Astrocyte (in vitro differentiated cells and primary cell): ENCODE results near the gene S1PR3. TPM values are rescaled to one million over a fixed set of nuclear protein-coding genes. Genes with fewer than 3 reads are reported as not detected.
A peak's percentile ranks its signal among the peaks of the same experiment; 100 is the strongest.

Experiments
- DNase-seq: peaks from one replicate; pipeline ENCODE4 v3.0.0-alpha.2; 2010; ENCODE audit warnings: low read depth
- FAIRE-seq: peaks from 2 replicates; lab custom pipeline; 2011; peaks lifted over from hg19 to GRCh38; lab: Jason Lieb, UNC
- H2AFZ ChIP-seq: 2 replicates; pipeline ENCODE4 v1.6.0; 2012; ENCODE audit warnings: low read depth, low read length, inconsistent platforms
- H3K27ac ChIP-seq: 2 replicates; pipeline ENCODE4 v1.5.1; 2011; ENCODE audit warnings: low read depth, low read length, inconsistent platforms
- H3K27me3 ChIP-seq: 2 replicates; pipeline ENCODE4 v1.6.0; 2011; ENCODE audit warnings: low read length, inconsistent platforms; ENCODE audit not compliant: insufficient read depth
- H3K36me3 ChIP-seq: 2 replicates; pipeline ENCODE4 v1.5.1; 2011; ENCODE audit warnings: low read length, inconsistent platforms; ENCODE audit not compliant: insufficient read depth
- H3K4me1 ChIP-seq: 2 replicates; pipeline ENCODE4 v1.5.1; 2011; ENCODE audit warnings: low read length, inconsistent platforms; ENCODE audit not compliant: insufficient read depth
- H3K4me2 ChIP-seq: 2 replicates; pipeline ENCODE4 v1.6.0; 2012; ENCODE audit warnings: low read length, inconsistent platforms
- H3K4me3 ChIP-seq: 2 replicates; pipeline ENCODE4 v1.5.1; 2011; ENCODE audit warnings: low read depth, mild to moderate bottlenecking, low read length, inconsistent platforms; ENCODE audit not compliant: insufficient read depth
- H3K79me2 ChIP-seq: 2 replicates; pipeline ENCODE4 v1.6.0; 2012; ENCODE audit warnings: mild to moderate bottlenecking, low read length, inconsistent platforms; ENCODE audit not compliant: insufficient read depth
- H3K9ac ChIP-seq: 2 replicates; pipeline ENCODE4 v1.6.0; 2012; ENCODE audit warnings: mild to moderate bottlenecking, low read length, inconsistent platforms
- H3K9me3 ChIP-seq: 2 replicates; pipeline ENCODE4 v1.5.1; 2012; ENCODE audit warnings: low read depth, mild to moderate bottlenecking, low read length, inconsistent platforms; ENCODE audit not compliant: insufficient read depth
- H4K20me1 ChIP-seq: 2 replicates; pipeline ENCODE4 v1.6.0; 2012; ENCODE audit warnings: low read length, inconsistent platforms; ENCODE audit not compliant: insufficient read depth
- H3K27ac Mint-ChIP-seq: one replicate; pipeline ENCODE4 v1.8.0; 2021; ENCODE audit warnings: mild to moderate bottlenecking, mixed read lengths; ENCODE audit not compliant: unreplicated experiment
- H3K27me3 Mint-ChIP-seq: one replicate; pipeline ENCODE4 v1.8.0; 2021; ENCODE audit warnings: low read depth, mixed read lengths; ENCODE audit not compliant: unreplicated experiment
- H3K36me3 Mint-ChIP-seq: one replicate; pipeline ENCODE4 v1.8.0; 2021; ENCODE audit warnings: low read depth, mixed read lengths; ENCODE audit not compliant: unreplicated experiment
- H3K4me1 Mint-ChIP-seq: one replicate; pipeline ENCODE4 v1.8.0; 2021; ENCODE audit warnings: low read depth, mixed read lengths; ENCODE audit not compliant: unreplicated experiment
- H3K4me3 Mint-ChIP-seq: one replicate; pipeline ENCODE4 v1.8.0; 2021; ENCODE audit warnings: mild to moderate bottlenecking, moderate library complexity, mixed read lengths; ENCODE audit not compliant: unreplicated experiment
- H3K9me3 Mint-ChIP-seq: one replicate; pipeline ENCODE4 v1.8.0; 2021; ENCODE audit warnings: mild to moderate bottlenecking, mixed read lengths; ENCODE audit not compliant: unreplicated experiment
- EZH2 ChIP-seq: IDR thresholded peaks from 2 replicates; pipeline ENCODE4 v1.6.1; 2012; ENCODE audit warnings: mild to moderate bottlenecking, low read length, inconsistent platforms; ENCODE audit not compliant: insufficient read depth
- total RNA-seq: library from RNA; stranded (reverse); gene quantifications from 2 replicates; pipeline ENCODE4 v1.2.1, GENCODE V29; 2021
- TF ChIP-seq, protein P1 (sequence below): IDR thresholded peaks from 2 replicates; pipeline ENCODE4 v1.5.1; 2011; ENCODE audit warnings: low read depth, mild to moderate bottlenecking, inconsistent platforms, low read length, moderate library complexity; ENCODE audit not compliant: insufficient read depth

S1PR3 gene
- total RNA-seq, 1 donor from 2014 or later = 24.6 TPM

DNA sequence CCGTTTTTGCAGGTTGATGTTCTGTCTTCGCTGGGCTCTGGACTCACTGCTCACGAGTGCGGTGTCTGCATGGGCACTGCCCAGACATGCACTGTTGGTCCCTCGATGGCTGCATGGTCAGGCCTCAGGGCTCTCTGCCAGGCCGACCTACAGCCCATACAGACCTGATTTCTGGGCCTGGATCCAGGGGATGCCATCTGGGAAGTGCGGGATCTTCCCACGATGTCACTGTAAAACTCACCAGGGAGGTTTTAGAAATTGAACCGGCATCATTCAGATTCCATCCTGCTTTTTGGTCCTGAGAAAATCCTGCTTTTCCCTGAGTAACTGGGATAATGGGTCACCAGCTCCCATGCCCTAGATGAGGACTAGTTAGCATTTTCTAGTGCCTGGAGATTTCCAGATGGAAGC lies 9.1 kb downstream of the S1PR3 start:
- no peaks in the 10 kb centered on the region for H3K27me3 ChIP-seq
- H3K4me3 ChIP-seq = no peak overlapping the region
- H3K9ac ChIP-seq = peak overlapping the region; percentile 52
- H3K36me3 ChIP-seq = peaks cover 35% of the 10 kb centered on the region
- Mint-ChIP-seq H3K36me3 (peaks cover 13% of the 10 kb centered on the region), H3K4me3 (no peak overlapping the region), H3K27me3 (no peaks in the 10 kb centered on the region), H3K4me1 (peaks cover 21% of the 10 kb centered on the region), H3K27ac (peak overlapping the region; percentile 72), H3K9me3 (peaks cover 2% of the 10 kb centered on the region)
- H3K9me3 ChIP-seq = no peaks in the 10 kb centered on the region
- peaks cover 17% of the 10 kb centered on the region for H3K4me1 ChIP-seq
- H3K4me2 ChIP-seq = peak overlapping the region; percentile 62
- TF ChIP-seq, protein P1, sequence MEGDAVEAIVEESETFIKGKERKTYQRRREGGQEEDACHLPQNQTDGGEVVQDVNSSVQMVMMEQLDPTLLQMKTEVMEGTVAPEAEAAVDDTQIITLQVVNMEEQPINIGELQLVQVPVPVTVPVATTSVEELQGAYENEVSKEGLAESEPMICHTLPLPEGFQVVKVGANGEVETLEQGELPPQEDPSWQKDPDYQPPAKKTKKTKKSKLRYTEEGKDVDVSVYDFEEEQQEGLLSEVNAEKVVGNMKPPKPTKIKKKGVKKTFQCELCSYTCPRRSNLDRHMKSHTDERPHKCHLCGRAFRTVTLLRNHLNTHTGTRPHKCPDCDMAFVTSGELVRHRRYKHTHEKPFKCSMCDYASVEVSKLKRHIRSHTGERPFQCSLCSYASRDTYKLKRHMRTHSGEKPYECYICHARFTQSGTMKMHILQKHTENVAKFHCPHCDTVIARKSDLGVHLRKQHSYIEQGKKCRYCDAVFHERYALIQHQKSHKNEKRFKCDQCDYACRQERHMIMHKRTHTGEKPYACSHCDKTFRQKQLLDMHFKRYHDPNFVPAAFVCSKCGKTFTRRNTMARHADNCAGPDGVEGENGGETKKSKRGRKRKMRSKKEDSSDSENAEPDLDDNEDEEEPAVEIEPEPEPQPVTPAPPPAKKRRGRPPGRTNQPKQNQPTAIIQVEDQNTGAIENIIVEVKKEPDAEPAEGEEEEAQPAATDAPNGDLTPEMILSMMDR = no peak
- TF ChIP-seq EZH2 = no peak
- H4K20me1 ChIP-seq = peaks cover 46% of the 10 kb centered on the region
- no peak overlapping the region for H2AFZ ChIP-seq
- DNase-seq (no peak), FAIRE-seq (no peak)
- peak overlapping the region; percentile 5 for H3K27ac ChIP-seq
- H3K79me2 ChIP-seq = peaks cover 29% of the 10 kb centered on the region

DNA sequence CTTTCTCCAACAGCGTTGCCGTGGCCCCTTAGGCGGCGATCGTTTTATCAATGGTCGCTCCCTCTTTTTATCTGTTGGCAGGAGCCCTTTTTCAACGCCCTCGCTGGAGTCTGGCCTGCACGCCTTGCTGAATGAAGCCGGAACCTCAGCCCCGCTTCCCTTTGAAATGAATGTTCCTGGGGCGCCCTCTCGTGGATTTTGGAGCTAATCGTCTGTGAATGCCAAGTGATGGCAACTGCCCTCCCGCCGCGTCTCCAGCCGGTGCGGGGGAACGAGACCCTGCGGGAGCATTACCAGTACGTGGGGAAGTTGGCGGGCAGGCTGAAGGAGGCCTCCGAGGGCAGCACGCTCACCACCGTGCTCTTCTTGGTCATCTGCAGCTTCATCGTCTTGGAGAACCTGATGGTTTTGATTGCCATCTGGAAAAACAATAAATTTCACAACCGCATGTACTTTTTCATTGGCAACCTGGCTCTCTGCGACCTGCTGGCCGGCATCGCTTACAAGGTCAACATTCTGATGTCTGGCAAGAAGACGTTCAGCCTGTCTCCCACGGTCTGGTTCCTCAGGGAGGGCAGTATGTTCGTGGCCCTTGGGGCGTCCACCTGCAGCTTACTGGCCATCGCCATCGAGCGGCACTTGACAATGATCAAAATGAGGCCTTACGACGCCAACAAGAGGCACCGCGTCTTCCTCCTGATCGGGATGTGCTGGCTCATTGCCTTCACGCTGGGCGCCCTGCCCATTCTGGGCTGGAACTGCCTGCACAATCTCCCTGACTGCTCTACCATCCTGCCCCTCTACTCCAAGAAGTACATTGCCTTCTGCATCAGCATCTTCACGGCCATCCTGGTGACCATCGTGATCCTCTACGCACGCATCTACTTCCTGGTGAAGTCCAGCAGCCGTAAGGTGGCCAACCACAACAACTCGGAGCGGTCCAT lies 10.0 kb downstream of the S1PR3 start:
- peak; percentile 23 for FAIRE-seq
- Mint-ChIP-seq H3K4me3 (peak overlapping the region; percentile 40), H3K36me3 (peaks cover 11% of the 10 kb centered on the region)

More for the DNA sequence above, 10.0 kb downstream of the S1PR3 start:
- Histone ChIP-seq H3K9ac (peak overlapping the region; percentile 52), H2AFZ (peak overlapping the region; percentile 13), H3K4me1 (peaks cover 17% of the 10 kb centered on the region), H4K20me1 (peaks cover 46% of the 10 kb centered on the region), H3K4me3 (no peak overlapping the region), H3K79me2 (peaks cover 20% of the 10 kb centered on the region), H3K27ac (peak overlapping the region; percentile 5), H3K4me2 (peak overlapping the region; percentile 62), H3K27me3 (no peaks in the 10 kb centered on the region), H3K36me3 (peaks cover 31% of the 10 kb centered on the region), H3K9me3 (no peaks in the 10 kb centered on the region)
- H3K27me3 Mint-ChIP-seq = no peaks in the 10 kb centered on the region
- TF ChIP-seq, protein P1 = peak; percentile 65
- TF ChIP-seq EZH2 = no peak
- peak; percentile 62 for DNase-seq
- H3K9me3 Mint-ChIP-seq = peaks cover 2% of the 10 kb centered on the region
- H3K4me1 Mint-ChIP-seq = peaks cover 21% of the 10 kb centered on the region
- peak overlapping the region; percentile 7 for H3K27ac Mint-ChIP-seq
